Measurements from ENCODE around the gene OR14A2. TPM values are rescaled to one million over a fixed set of nuclear protein-coding genes. Genes with fewer than 3 reads are reported as not detected.
"Not testable (repeated sequence)": the region's sequence is repeated elsewhere in the genome, so short reads cannot be mapped to it uniquely, and the experiment has no call there.

OR14A2 gene
- polyA plus RNA-seq, 1 experiment: not detected

DNA sequence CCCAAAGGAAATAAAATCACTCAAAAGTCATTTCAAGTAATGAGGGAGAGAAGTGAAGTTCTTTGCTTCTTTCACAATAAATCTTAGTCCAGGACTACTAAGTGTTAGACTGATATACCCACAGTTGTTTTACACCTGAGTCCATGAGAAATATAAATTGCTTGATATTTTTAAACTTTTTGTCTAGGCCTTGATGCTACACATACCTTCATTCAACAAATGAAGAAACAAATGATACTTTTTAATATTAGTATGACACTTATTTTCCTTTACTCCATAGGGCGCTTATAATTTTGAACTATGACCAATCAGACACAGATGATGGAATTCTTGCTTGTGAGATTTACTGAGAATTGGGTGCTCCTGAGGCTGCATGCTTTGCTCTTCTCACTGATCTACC, 9.6 kb downstream of the OR14A2 start, which contains the start of gene OR14K1:
Gene OR14K1, plus strand, starts transcription at position 301 of the 400 bp plus-strand sequence. Its CDS starts 0 bp downstream, at position 301.
- H3K27me3 ChIP-seq (ENCODE audit: control insufficient read depth, insufficient read depth, low read length): no peaks in the 10 kb centered on the region
- DNase-seq (ENCODE audit: low read depth, low spot score): no peak
- H3K4me3 ChIP-seq (ENCODE audit: low read depth, low read length): no peak within 1 kb of the TSS
- no peak within 1 kb of the TSS for H3K27ac ChIP-seq (ENCODE audit: low read depth, low read length)
- H3K9me3 ChIP-seq (ENCODE audit: control insufficient read depth, insufficient read depth, low read length): peaks cover 13% of the 10 kb centered on the region; the same call in 1 of the 2 replicates
- POLR2A ChIA-PET: no interaction called here
- TF ChIP-seq, protein P1, sequence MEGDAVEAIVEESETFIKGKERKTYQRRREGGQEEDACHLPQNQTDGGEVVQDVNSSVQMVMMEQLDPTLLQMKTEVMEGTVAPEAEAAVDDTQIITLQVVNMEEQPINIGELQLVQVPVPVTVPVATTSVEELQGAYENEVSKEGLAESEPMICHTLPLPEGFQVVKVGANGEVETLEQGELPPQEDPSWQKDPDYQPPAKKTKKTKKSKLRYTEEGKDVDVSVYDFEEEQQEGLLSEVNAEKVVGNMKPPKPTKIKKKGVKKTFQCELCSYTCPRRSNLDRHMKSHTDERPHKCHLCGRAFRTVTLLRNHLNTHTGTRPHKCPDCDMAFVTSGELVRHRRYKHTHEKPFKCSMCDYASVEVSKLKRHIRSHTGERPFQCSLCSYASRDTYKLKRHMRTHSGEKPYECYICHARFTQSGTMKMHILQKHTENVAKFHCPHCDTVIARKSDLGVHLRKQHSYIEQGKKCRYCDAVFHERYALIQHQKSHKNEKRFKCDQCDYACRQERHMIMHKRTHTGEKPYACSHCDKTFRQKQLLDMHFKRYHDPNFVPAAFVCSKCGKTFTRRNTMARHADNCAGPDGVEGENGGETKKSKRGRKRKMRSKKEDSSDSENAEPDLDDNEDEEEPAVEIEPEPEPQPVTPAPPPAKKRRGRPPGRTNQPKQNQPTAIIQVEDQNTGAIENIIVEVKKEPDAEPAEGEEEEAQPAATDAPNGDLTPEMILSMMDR (IDR thresholded peaks at IDR 0.05; ENCODE audit: low read depth, low read length): no peak
- CTCF ChIA-PET: no interaction called here

DNA sequence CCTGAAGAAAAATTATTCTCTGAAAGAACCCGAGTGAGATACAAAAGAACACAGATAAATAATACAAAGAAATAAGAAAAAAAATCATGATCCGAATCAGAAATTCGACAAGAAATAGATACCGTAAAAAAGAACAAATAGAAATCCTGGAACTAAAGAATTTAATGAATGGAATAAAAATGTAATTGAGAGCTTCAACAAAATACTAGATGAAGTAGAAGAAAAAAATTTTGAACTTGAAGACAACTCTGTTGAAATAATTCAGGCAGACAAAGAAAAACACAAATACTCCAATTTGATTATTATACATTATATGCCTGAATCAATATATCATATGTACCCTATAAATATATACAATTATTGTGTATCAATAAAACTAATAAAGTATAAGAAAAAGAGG, 26.7 kb downstream of the OR14A2 start:
- CTCF ChIA-PET: no interaction called here
- no peaks in the 10 kb centered on the region for H3K27me3 ChIP-seq (ENCODE audit: control insufficient read depth, insufficient read depth, low read length)
- no peak overlapping the region for H3K4me3 ChIP-seq (ENCODE audit: low read depth, low read length)
- TF ChIP-seq, protein P1 (IDR thresholded peaks at IDR 0.05; ENCODE audit: low read depth, low read length): no peak
- H3K27ac ChIP-seq (ENCODE audit: low read depth, low read length): no peak overlapping the region
- DNase-seq (ENCODE audit: low read depth, low spot score): no peak
- peaks cover 6% of the 10 kb centered on the region for H3K9me3 ChIP-seq (ENCODE audit: control insufficient read depth, insufficient read depth, low read length)
- POLR2A ChIA-PET: no interaction called here

DNA sequence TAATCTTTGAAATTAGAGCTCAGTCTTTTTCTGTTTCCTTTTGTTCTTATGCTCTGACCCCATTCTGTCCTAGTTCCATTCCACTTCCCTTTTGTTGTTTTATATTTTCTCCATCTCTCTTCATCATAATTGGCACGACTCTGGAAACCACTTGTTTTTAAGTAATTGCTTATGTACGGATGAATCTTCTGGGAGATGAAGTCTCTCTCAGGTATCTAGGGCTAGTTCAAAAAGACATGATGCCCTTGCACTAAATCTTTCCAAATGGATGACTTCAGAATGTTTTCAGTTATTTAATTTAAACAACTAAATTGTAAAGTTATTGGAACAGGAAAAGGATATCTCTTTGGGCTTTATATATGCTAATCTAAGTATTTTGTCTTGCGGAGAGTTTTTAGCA, 31.4 kb downstream of the OR14A2 start, which contains the start of gene OR6F1:
Gene OR6F1, minus strand, starts transcription at position 101 of the 400 bp plus-strand sequence. CDS start 3,891 bp downstream, outside the sequence.
- H3K27me3 ChIP-seq (ENCODE audit: control insufficient read depth, insufficient read depth, low read length): no peaks in the 10 kb centered on the region
- DNase-seq (ENCODE audit: low read depth, low spot score): no peak
- TF ChIP-seq, protein P1 (IDR thresholded peaks at IDR 0.05; ENCODE audit: low read depth, low read length): no peak
- H3K27ac ChIP-seq (ENCODE audit: low read depth, low read length): no peak within 1 kb of the TSS
- ChIA-PET POLR2A (no interaction called here), CTCF (no interaction called here)
- no peak within 1 kb of the TSS for H3K4me3 ChIP-seq (ENCODE audit: low read depth, low read length)
- H3K9me3 ChIP-seq (ENCODE audit: control insufficient read depth, insufficient read depth, low read length): peaks cover 21% of the 10 kb centered on the region

DNA sequence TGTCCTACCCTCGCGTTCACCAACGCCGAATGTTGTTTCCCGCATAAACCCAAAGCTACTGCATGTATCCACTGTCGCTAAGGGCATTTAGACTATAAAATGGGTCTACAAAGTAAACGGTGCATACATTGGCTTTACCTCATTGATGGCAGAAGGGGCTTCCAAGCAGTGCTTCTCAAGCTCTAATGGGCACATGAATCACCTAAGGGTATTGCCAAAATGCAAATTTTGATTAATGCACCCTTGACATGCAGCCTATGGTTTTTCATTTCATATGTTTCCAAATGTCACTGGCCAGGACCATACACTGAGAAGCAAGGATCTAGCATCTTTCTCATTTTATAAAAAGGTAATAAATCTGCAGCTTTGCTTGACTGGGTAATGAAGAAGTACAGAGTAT, 34.2 kb downstream of the OR14A2 start:
- CTCF ChIA-PET: no interaction called here
- peaks cover 20% of the 10 kb centered on the region for H3K9me3 ChIP-seq (ENCODE audit: control insufficient read depth, insufficient read depth, low read length)
- TF ChIP-seq, protein P1 (IDR thresholded peaks at IDR 0.05; ENCODE audit: low read depth, low read length): no peak
- H3K4me3 ChIP-seq (ENCODE audit: low read depth, low read length): no peak overlapping the region
- no peak overlapping the region for H3K27ac ChIP-seq (ENCODE audit: low read depth, low read length)
- POLR2A ChIA-PET: no interaction called here
- no peaks in the 10 kb centered on the region for H3K27me3 ChIP-seq (ENCODE audit: control insufficient read depth, insufficient read depth, low read length)
- no peak for DNase-seq (ENCODE audit: low read depth, low spot score)

DNA sequence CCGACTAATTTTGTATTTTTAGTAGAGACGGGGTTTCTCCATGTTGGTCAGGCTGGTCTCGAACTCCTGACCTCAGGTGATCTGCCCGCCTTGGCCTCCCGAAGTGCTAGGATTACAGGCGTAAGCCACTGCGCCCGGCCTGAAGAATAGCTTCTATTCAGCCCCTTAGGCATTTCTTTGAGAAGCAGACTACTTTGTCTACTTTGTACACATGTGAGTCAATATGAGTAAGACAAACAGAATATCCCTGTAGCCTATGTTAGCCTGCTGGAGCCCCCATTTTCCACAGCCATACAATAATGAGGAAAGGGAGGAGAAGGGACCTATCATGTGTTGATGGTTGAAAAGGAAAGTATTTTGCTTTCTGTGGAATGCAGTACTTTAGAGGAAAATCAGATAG, 37.3 kb downstream of the OR14A2 start:
- H3K4me3 ChIP-seq (ENCODE audit: low read depth, low read length); DNase-seq (ENCODE audit: low read depth, low spot score); POLR2A ChIA-PET; H3K27me3 ChIP-seq (ENCODE audit: control insufficient read depth, insufficient read depth, low read length); H3K27ac ChIP-seq (ENCODE audit: low read depth, low read length); CTCF ChIA-PET: not testable (repeated sequence)
- peaks cover 24% of the 10 kb centered on the region for H3K9me3 ChIP-seq (ENCODE audit: control insufficient read depth, insufficient read depth, low read length)

DNA sequence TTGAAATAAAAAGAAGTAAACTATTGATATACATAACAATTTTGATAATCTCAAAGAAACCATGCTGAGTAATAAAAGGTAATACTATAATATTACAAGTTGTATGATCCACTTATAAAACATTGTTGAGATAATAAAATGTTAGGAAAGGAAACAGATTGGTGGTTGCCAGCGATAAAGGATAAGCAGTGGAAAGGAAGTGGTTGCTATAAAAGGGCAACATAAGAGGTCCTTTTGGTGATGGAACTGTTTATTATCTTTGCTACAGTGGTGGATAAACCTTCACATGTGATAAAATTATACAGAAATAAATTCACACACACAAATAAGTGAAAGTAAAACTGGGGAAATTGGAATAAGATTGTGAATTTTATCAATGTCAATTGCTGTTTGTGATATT, 46.6 kb downstream of the OR14A2 start:
- ChIA-PET POLR2A (no interaction called here), CTCF (no interaction called here)
- peaks cover 13% of the 10 kb centered on the region for H3K9me3 ChIP-seq (ENCODE audit: control insufficient read depth, insufficient read depth, low read length)
- TF ChIP-seq, protein P1 (IDR thresholded peaks at IDR 0.05; ENCODE audit: low read depth, low read length): no peak
- no peak overlapping the region for H3K27ac ChIP-seq (ENCODE audit: low read depth, low read length)
- H3K4me3 ChIP-seq (ENCODE audit: low read depth, low read length): no peak overlapping the region
- H3K27me3 ChIP-seq (ENCODE audit: control insufficient read depth, insufficient read depth, low read length): no peaks in the 10 kb centered on the region
- no peak for DNase-seq (ENCODE audit: low read depth, low spot score)

All from AG04450 (cell line).